Dendritic cell treated with granulocyte-macrophage colony-stimulating factor and Interleukin-4, amounts not matched to agents 40 ng/mL and 50 ng/mL, for 4 days (primary cell): Measurements from ENCODE around the gene SRRM4.

ENCODE experiments used
- H3K27ac Mint-ChIP-seq: one replicate; pipeline ENCODE4 v1.8.0; 2022; ENCODE audit warnings: mild to moderate bottlenecking, mixed read lengths
- H3K27me3 Mint-ChIP-seq: one replicate; pipeline ENCODE4 v1.8.0; 2022; ENCODE audit warnings: mild to moderate bottlenecking, mixed read lengths
- H3K36me3 Mint-ChIP-seq: one replicate; pipeline ENCODE4 v1.8.0; 2022; ENCODE audit warnings: low read depth, mixed read lengths
- H3K4me1 Mint-ChIP-seq: one replicate; pipeline ENCODE4 v1.8.0; 2022; ENCODE audit warnings: low read depth, mixed read lengths
- H3K4me3 Mint-ChIP-seq: one replicate; pipeline ENCODE4 v1.8.0; 2022; ENCODE audit warnings: mild to moderate bottlenecking, moderate library complexity, mixed read lengths
- H3K9me3 Mint-ChIP-seq: one replicate; pipeline ENCODE4 v1.8.0; 2022; ENCODE audit warnings: mixed read lengths
- intact Hi-C: fragments of 100-400 bp; cut with micrococcal nuclease; formaldehyde crosslinking; loops from one replicate; pipeline ENCODE4 v1.15.0; 2022

SRRM4 gene

DNA sequence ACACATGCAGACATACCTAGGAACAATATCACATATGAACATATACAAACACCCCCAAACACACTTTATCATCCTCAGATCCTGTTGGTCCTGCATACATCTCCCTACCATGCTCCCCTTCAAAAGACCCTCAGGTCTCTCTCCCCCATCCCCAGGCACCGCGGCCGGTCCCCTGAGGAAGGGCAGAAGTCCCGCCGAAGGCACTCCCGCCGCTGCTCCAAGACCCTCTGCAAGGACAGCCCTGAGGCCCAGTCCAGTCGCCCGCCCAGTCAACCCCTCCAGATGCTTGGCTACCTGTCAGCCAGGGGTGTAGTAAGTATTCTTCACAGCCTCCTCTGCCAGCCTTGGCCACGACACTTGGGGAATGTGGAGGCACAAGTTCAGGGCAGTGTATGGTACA, 149.2 kb downstream of the SRRM4 start:
- Mint-ChIP-seq H3K4me1 (no peaks in the 10 kb centered on the region), H3K9me3 (peaks cover 18% of the 10 kb centered on the region), H3K36me3 (no peaks in the 10 kb centered on the region), H3K27ac (no peak overlapping the region), H3K27me3 (no peaks in the 10 kb centered on the region), H3K4me3 (no peak overlapping the region)
- intact Hi-C loops = no loop called here

DNA sequence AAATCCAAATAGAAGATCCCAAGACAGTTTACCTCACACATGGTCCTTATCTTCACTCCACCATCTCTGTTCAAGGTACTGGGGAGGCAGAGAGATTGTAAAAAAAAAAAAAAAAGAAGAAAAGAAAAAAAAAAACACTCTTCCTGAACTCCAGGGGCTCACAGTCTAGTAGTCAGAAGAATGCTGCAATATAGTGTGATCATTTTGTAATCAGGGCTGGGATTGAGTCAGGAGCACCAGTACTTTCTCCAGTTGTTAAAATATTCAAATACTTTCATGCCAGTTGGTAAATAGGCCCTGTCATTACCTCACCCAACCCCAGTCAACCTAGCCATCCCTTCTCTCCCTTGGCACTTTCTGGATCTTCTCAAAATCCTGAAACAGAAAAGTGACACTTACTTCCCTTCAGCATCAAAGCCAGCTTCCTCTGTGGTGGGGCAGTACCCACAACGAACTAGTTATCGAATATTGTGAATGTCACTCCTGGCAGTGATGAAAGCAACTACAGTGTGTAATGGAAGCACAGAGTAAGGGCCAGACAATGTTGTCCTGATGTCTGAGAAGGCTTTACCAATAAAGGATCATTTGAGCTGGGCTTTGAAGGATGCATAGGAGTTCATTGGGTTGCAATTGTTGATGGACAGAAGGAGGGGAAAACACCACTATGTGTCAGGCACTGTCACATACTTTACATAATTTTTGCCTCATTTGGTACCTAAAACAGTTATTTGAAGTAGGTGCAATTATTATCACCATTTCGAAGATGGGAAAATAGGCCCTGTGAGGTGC, 153.1 kb downstream of the SRRM4 start:
- intact Hi-C loops = no loop called here
- no peaks in the 10 kb centered on the region for H3K27me3 Mint-ChIP-seq
- H3K36me3 Mint-ChIP-seq = no peaks in the 10 kb centered on the region
- no peaks in the 10 kb centered on the region for H3K4me1 Mint-ChIP-seq
- H3K27ac Mint-ChIP-seq = no peak overlapping the region
- peaks cover 14% of the 10 kb centered on the region for H3K9me3 Mint-ChIP-seq
- no peak overlapping the region for H3K4me3 Mint-ChIP-seq

DNA sequence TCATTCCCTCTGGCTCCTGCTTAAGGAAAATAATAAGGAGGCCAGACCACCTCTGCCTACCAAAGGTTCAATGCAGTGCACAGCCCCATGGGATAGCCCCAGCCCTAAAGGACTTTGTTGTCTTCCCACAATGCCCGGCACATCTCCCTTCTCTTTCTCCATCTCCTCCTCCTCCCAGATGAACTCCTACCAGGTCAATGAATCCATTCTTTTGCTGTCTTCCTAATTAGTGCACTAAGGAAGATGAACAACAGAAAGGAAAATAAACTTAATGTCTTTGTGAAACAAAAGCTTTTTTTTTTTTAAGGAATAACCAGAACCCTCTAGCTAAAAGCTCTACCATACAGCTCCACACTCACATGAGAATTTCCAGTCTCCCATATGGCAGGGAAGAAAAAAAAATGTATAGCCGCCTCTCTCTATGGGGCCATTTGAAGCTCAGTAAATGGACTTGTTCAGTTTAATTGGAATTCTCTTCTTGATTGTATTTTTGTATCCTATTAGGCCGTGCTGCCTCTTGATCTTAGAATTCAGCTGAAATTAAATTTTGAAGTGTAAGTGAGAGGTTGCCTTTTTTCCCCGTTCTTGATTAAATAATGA, 155.6 kb downstream of the SRRM4 start:
- H3K27ac Mint-ChIP-seq = no peak overlapping the region
- no peaks in the 10 kb centered on the region for H3K36me3 Mint-ChIP-seq
- no peaks in the 10 kb centered on the region for H3K4me1 Mint-ChIP-seq
- H3K9me3 Mint-ChIP-seq = no peaks in the 10 kb centered on the region
- H3K27me3 Mint-ChIP-seq = no peaks in the 10 kb centered on the region
- intact Hi-C loops = no loop called here
- no peak overlapping the region for H3K4me3 Mint-ChIP-seq

DNA sequence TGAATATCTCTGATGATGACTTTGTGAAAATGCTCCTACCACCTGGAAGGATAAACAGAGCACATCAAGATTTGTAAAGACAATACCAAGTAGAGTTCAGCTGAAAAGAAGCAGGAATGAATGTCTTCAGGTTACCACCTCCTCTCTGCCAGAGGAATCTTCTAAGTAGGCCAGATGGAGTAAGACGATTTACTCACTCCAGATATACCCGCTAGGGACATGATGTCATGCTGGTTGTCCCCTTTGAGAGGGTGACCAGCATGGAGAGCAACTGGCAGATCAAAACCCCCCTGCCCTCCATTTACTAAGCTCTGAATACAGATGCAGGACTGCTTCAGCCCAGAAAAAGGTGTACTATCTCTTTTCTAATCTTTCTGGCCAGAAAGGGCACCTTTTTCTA, 158.1 kb downstream of the SRRM4 start:
- Mint-ChIP-seq H3K9me3 (no peaks in the 10 kb centered on the region), H3K27ac (no peak overlapping the region), H3K4me3 (no peak overlapping the region), H3K4me1 (no peaks in the 10 kb centered on the region), H3K27me3 (no peaks in the 10 kb centered on the region), H3K36me3 (no peaks in the 10 kb centered on the region)
- intact Hi-C loops = no loop called here

DNA sequence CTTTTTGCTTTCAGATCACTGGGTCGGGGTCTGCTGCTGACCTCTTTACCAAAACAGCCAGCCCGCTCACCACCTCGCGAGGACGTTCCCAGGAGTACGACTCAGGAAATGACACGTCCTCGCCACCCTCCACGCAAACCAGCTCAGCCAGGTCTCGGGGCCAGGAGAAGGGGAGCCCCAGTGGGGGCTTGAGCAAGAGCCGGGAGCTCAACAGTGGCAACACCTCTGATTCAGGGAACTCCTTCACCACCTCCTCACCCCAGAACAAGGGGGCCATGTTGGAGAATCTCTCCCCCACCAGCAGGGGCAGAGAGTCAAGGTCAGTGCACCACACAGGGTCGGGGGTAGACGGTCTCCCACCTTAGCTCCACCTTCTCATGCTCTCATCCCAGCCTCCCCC, 164.0 kb downstream of the SRRM4 start:
- Mint-ChIP-seq H3K36me3 (no peaks in the 10 kb centered on the region), H3K9me3 (no peaks in the 10 kb centered on the region), H3K27ac (no peak overlapping the region), H3K4me1 (no peaks in the 10 kb centered on the region), H3K4me3 (no peak overlapping the region), H3K27me3 (peaks cover 2% of the 10 kb centered on the region)
- intact Hi-C loops = no loop called here

DNA sequence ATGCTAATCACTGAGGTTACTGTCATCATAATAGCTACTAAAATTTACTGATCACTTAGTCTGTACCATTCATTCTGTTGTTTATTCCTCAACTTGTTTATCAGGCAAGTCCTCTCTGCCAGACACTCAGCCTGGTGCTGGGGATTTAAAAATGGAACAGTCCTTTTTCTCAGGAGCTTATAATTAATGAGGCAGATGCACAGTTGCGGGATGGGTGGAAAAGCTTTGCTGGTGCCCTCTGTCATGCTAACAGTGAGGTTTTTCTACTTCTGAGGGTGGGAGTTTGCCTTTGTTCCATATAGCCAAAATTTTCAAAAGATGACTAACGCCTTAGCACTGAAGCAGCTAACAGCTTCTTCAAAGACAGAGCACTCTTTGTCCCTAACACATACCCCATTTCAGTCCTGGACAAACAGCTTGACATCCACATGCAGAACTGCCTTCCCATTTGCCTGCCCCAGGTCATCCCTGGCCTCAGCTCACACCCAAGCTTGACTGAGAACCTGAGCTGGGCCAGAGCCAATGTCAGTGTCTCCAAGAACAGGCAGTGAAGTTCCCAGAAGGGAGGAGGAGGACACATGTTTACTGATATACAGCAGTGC, 166.6 kb downstream of the SRRM4 start:
- Mint-ChIP-seq H3K9me3 (no peaks in the 10 kb centered on the region), H3K36me3 (no peaks in the 10 kb centered on the region), H3K27me3 (peaks cover 2% of the 10 kb centered on the region), H3K27ac (no peak overlapping the region), H3K4me3 (no peak overlapping the region), H3K4me1 (no peaks in the 10 kb centered on the region)
- intact Hi-C loops = no loop called here

DNA sequence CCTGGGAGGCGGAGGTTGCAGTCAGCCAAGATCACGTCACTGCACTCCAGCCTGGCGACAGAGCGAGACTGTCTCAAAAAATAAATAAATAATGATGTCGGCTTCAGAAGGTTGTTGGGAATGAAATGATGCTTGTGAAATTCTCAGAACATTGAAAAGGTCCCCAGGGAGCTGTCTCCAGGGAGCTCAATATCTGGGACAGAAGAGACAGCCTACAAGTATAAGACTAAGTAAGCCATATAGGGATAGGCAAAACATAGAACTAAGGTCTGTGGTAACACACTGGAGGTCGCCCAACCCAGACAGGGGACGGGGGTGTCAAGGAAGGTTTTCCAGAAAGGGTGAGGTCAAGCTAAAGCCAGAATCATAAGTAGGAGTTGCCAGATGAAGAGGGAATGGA, 167.9 kb downstream of the SRRM4 start:
- peaks cover 9% of the 10 kb centered on the region for H3K27me3 Mint-ChIP-seq
- H3K4me1 Mint-ChIP-seq = peaks cover 7% of the 10 kb centered on the region
- H3K36me3 Mint-ChIP-seq = no peaks in the 10 kb centered on the region
- intact Hi-C loops = no loop called here
- peaks cover 12% of the 10 kb centered on the region for H3K9me3 Mint-ChIP-seq
- no peak overlapping the region for H3K27ac Mint-ChIP-seq
- H3K4me3 Mint-ChIP-seq = no peak overlapping the region

DNA sequence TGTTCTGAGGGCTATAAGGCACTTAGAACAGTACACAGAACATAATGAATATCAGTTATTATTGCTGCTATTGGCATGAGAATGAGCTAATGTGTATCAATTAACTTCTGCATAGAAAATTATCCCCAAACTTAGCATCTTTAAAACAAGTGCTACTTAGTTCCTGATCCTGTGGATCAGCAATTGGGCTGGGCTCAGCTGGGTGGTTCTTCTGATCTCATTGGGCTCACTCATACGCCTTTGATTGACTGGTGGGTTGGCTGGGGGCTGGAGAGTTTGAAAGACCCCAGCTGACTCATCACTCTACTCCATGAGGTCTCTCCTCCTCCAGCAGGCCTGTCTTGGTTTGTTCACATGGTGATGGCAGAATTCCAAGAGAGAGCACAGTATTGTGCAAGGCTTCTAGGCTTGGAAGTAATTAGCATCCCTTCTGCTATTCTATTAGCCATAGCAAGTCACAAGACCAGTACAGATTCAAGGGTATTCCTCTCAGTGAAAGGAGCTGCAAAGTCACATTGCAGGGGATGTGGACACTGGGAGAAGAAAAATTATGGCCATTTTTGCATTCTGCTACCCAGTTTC, 170.2 kb downstream of the SRRM4 start:
- intact Hi-C loops = no loop called here
- Mint-ChIP-seq H3K4me1 (peaks cover 7% of the 10 kb centered on the region), H3K27me3 (peaks cover 10% of the 10 kb centered on the region), H3K4me3 (no peak overlapping the region), H3K9me3 (peaks cover 13% of the 10 kb centered on the region), H3K27ac (no peak overlapping the region), H3K36me3 (no peaks in the 10 kb centered on the region)

DNA sequence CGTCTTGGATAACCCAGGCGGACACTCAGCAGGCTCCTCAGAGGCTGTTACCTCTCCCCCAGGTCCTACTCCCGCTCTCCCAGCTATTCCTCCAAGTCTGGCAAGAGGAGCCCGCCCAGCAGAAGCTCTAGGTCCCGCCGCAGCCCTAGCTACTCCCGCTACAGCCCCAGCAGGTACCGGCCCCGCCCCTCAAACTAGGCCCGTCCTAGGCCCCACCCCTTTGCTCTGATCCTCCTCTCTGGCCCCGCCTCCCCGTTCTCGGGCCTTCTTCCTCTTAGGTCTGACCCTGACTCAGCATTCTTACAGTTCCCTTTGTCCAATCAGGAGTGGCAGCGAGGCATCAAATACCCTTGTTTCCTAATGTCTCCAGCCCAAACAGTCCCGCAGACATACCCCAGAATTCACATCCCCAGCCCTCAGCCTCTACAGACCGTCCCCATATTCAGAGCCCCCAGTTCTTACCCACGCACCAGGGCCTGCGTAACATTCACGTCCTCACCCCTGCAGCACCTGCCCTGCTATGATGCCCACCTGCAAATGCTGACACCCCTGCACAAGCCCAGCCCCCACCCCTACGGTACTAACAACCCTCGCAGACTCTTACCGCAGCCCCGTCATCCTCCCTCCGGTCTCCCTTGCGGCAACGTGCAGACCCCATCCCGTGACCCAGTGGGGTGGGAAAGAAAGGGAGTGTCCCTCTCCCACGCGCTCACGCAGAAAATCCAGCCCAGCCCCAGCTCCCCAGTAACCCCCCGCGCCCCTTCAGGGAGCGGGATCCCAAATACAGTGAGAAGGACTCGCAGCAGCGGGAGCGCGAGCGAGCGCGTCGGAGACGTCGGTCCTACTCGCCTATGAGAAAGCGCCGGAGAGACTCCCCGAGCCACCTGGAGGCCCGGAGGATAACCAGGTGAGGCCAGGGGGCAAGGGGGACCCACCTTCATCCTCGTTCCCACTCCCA, 172.4 kb downstream of the SRRM4 start:
- Mint-ChIP-seq H3K27ac (no peak overlapping the region), H3K36me3 (no peaks in the 10 kb centered on the region), H3K4me1 (peaks cover 7% of the 10 kb centered on the region), H3K4me3 (no peak overlapping the region), H3K27me3 (peaks cover 10% of the 10 kb centered on the region), H3K9me3 (peaks cover 13% of the 10 kb centered on the region)
- intact Hi-C loops = no loop called here

DNA sequence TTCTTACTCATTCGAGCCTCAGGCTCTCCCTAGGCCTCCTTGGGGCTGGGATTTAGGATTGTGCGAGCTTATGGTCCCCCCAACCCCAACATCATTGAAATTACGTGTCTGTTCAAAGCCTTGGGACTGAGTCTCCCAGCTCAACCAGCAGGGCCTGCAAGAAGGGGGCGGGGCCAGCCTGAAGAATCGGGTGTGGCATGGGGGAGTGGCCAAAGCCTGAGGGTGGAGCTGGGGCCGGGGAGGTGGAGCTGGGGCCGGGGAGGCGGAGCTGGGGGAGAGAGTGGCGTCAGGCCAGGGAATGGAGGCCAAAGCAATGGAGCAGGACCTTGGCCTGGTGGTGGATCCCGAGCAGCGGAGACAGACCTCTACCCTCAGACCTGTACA, 173.1 kb downstream of the SRRM4 start:
- intact Hi-C loops = no loop called here
- H3K36me3 Mint-ChIP-seq = no peaks in the 10 kb centered on the region
- H3K27me3 Mint-ChIP-seq = peaks cover 10% of the 10 kb centered on the region
- H3K4me3 Mint-ChIP-seq = no peak overlapping the region
- H3K4me1 Mint-ChIP-seq = peaks cover 7% of the 10 kb centered on the region
- H3K27ac Mint-ChIP-seq = no peak overlapping the region
- H3K9me3 Mint-ChIP-seq = peaks cover 13% of the 10 kb centered on the region

DNA sequence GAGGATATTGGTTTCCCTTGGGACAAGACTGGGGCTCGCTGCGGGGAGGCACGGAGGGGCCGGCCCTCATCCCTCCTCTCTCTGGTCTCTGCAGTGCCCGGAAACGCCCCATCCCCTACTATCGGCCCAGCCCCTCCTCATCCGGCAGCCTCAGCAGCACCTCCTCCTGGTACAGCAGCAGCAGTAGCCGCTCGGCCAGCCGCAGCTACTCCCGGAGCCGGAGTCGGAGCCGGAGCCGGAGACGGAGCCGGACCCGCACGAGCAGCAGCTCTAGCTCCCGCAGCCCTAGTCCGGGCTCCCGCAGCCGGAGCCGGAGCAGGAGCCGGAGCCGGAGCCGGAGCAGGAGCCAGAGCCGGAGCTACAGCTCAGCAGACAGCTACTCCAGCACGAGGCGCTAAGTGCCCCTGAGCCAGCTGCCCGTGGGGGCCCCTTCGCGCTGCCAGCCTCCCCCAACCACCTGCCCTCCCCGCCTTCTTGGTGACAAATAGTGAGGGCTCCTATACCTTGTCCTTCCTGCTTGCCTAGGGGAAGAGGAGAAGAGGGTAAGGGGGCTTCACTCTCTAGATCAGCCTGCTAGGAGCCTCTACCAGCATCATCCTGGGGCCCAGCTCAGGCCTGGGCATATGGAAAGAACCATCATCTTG, 175.2 kb downstream of the SRRM4 start:
- Mint-ChIP-seq H3K27me3 (peaks cover 10% of the 10 kb centered on the region), H3K9me3 (peaks cover 13% of the 10 kb centered on the region), H3K4me1 (peaks cover 7% of the 10 kb centered on the region), H3K36me3 (no peaks in the 10 kb centered on the region), H3K27ac (no peak overlapping the region), H3K4me3 (no peak overlapping the region)
- intact Hi-C loops = no loop called here

DNA sequence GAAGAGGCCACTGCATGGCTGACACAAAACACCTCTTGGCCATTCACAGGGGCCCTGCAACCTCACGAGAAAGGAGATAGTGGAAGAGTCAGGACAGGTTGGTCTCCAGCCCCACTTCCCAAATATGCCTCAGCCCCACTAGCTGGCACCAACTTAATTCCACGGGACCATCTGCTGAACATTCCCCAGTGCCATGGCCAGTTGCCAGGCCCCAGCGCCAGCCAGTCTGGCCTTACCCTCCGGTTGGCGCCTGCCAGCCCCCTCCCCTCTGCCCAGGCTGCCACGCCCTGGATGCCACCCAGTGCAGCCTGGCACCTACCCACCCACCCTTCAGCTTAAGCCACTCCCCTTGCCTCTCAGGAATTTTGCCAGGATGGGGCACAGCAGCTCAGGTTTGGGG, 176.2 kb downstream of the SRRM4 start:
- no peaks in the 10 kb centered on the region for H3K36me3 Mint-ChIP-seq
- intact Hi-C loops = no loop called here
- peaks cover 10% of the 10 kb centered on the region for H3K27me3 Mint-ChIP-seq
- no peak overlapping the region for H3K27ac Mint-ChIP-seq
- no peak overlapping the region for H3K4me3 Mint-ChIP-seq
- peaks cover 7% of the 10 kb centered on the region for H3K4me1 Mint-ChIP-seq
- peaks cover 13% of the 10 kb centered on the region for H3K9me3 Mint-ChIP-seq

DNA sequence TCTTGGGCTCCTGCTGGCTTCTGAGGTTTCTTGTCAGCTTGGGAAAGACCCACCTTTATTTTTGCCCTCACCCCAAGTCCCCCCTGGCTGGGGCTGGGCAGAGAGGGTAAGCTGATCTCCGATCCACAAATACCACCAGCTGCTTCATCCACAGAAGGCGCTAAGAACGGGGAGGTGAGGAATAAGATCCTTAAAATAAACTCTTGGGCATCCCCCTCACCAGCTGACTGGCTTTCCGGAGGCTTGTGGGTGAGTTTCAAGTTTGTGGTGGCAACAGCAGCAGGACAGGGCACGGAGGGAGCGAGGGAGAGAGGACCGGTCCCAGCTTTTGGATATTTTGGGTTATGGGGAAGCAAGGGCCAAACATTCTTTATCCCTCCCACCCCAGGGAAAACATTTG, 176.6 kb downstream of the SRRM4 start:
- Mint-ChIP-seq H3K4me3 (no peak overlapping the region), H3K9me3 (peaks cover 13% of the 10 kb centered on the region), H3K4me1 (peaks cover 7% of the 10 kb centered on the region), H3K36me3 (no peaks in the 10 kb centered on the region), H3K27ac (no peak overlapping the region), H3K27me3 (peaks cover 10% of the 10 kb centered on the region)
- intact Hi-C loops = no loop called here
